H9 (cell line): ENCODE data around the gene BDH1. TPM values are rescaled to one million over a fixed set of nuclear protein-coding genes. Genes with fewer than 3 reads are reported as not detected.
"Not testable (repeated sequence)": the region's sequence is repeated elsewhere in the genome, so short reads cannot be mapped to it uniquely, and the experiment has no call there.

Experiments
- DNase-seq: peaks from one replicate; pipeline ENCODE4 v3.0.0-alpha.2; 2017
- H2AFZ ChIP-seq: one replicate; pipeline ENCODE4 v1.6.1; 2013; ENCODE audit warnings: mild to moderate bottlenecking, low read length, control low read depth, moderate library complexity
- H2AK5ac ChIP-seq: 2 replicates; pipeline ENCODE4 v1.6.1; 2013; ENCODE audit warnings: low read length, control low read depth, mixed read lengths; ENCODE audit not compliant: insufficient read length
- H2BK120ac ChIP-seq: one replicate; pipeline ENCODE4 v1.6.1; 2013; ENCODE audit warnings: low read depth, mild to moderate bottlenecking, low read length, control low read depth, inconsistent platforms; ENCODE audit not compliant: poor library complexity, severe bottlenecking
- H2BK12ac ChIP-seq: 2 replicates; pipeline ENCODE4 v1.6.1; 2013; ENCODE audit warnings: low read length, control low read depth, mixed read lengths, low read depth; ENCODE audit not compliant: insufficient read length
- H2BK15ac ChIP-seq: 2 replicates; pipeline ENCODE4 v1.6.1; 2013; ENCODE audit warnings: low read depth, low read length, control low read depth
- H2BK20ac ChIP-seq: one replicate; pipeline ENCODE4 v1.6.1; 2013; ENCODE audit warnings: low read depth, mild to moderate bottlenecking, low read length, control low read depth, inconsistent platforms; ENCODE audit not compliant: poor library complexity, severe bottlenecking
- H2BK5ac ChIP-seq: 2 replicates; pipeline ENCODE4 v1.6.1; 2013; ENCODE audit warnings: low read length, control low read depth, mixed read lengths; ENCODE audit not compliant: insufficient read length
- H3K14ac ChIP-seq: 2 replicates; pipeline ENCODE4 v1.6.1; 2013; ENCODE audit warnings: low read length, control low read depth; ENCODE audit not compliant: insufficient read depth
- H3K18ac ChIP-seq: 2 replicates; pipeline ENCODE4 v1.6.1; 2013; ENCODE audit warnings: low read depth, mild to moderate bottlenecking, mixed read lengths, low read length, control low read depth; ENCODE audit not compliant: insufficient read length
- H3K23ac ChIP-seq: 2 replicates; pipeline ENCODE4 v1.6.1; 2013; ENCODE audit warnings: low read length, control low read depth, mixed read lengths, low read depth; ENCODE audit not compliant: insufficient read length
- H3K23me2 ChIP-seq: 2 replicates; pipeline ENCODE4 v1.6.1; 2013; ENCODE audit warnings: low read depth, mild to moderate bottlenecking, mixed read lengths, low read length, control low read depth; ENCODE audit not compliant: insufficient read length, poor library complexity, severe bottlenecking
- H3K27ac ChIP-seq: 2 replicates; pipeline ENCODE4 v1.5.1; 2013; ENCODE audit warnings: low read length, control low read depth, mixed read lengths, low read depth; ENCODE audit not compliant: insufficient read length
- H3K27me3 ChIP-seq: 2 replicates; pipeline ENCODE4 v1.6.1; 2013; ENCODE audit warnings: low read length, control low read depth, inconsistent platforms; ENCODE audit not compliant: insufficient read depth
- H3K4ac ChIP-seq: 2 replicates; pipeline ENCODE4 v1.6.1; 2013; ENCODE audit warnings: low read depth, mild to moderate bottlenecking, control low read depth, inconsistent platforms, low read length, moderate library complexity
- H3K4me1 ChIP-seq: 2 replicates; pipeline ENCODE4 v1.6.1; 2013; ENCODE audit warnings: low read length, control low read depth, inconsistent platforms; ENCODE audit not compliant: insufficient read depth
- H3K4me2 ChIP-seq: 2 replicates; pipeline ENCODE4 v1.6.1; 2013; ENCODE audit warnings: low read length, control low read depth, mixed read lengths; ENCODE audit not compliant: insufficient read length, insufficient read depth
- H3K56ac ChIP-seq: 2 replicates; pipeline ENCODE4 v1.6.1; 2013; ENCODE audit warnings: low read depth, mild to moderate bottlenecking, mixed read lengths, low read length, control low read depth; ENCODE audit not compliant: insufficient read length
- H3K79me1 ChIP-seq: 2 replicates; pipeline ENCODE4 v1.6.1; 2013; ENCODE audit warnings: low read depth, mild to moderate bottlenecking, moderate library complexity, low read length, control low read depth, inconsistent platforms; ENCODE audit not compliant: insufficient read depth, poor library complexity, severe bottlenecking
- H3K79me2 ChIP-seq: 2 replicates; pipeline ENCODE4 v1.6.1; 2013; ENCODE audit warnings: low read length, control low read depth, inconsistent platforms; ENCODE audit not compliant: insufficient read depth
- H3K9ac ChIP-seq: 2 replicates; pipeline ENCODE4 v1.6.1; 2013; ENCODE audit warnings: low read length, control low read depth, mixed read lengths; ENCODE audit not compliant: insufficient read length; ENCODE audit errors: extremely low read depth
- H3K9me3 ChIP-seq: one replicate; pipeline ENCODE4 v1.6.1; 2013; ENCODE audit warnings: low read depth, low read length, inconsistent platforms; ENCODE audit not compliant: control insufficient read depth
- H3T11ph ChIP-seq: one replicate; pipeline ENCODE4 v1.6.1; 2013; ENCODE audit warnings: mild to moderate bottlenecking, low read length, control low read depth, inconsistent platforms
- H4K20me1 ChIP-seq: one replicate; pipeline ENCODE4 v1.6.1; 2013; ENCODE audit not compliant: control insufficient read depth, insufficient read length, insufficient read depth
- H4K5ac ChIP-seq: 2 replicates; pipeline ENCODE4 v1.6.1; 2013; ENCODE audit warnings: low read depth, mild to moderate bottlenecking, mixed read lengths, low read length, control low read depth; ENCODE audit not compliant: insufficient read length
- H4K8ac ChIP-seq: replicated peaks from 2 replicates; pipeline ENCODE4 v1.6.1; 2013; ENCODE audit warnings: low read length, control low read depth, mixed read lengths, low read depth; ENCODE audit not compliant: insufficient read length
- H4K91ac ChIP-seq: 2 replicates; pipeline ENCODE4 v1.6.1; 2013; ENCODE audit warnings: low read depth, mild to moderate bottlenecking, moderate library complexity, mixed read lengths, low read length, control low read depth; ENCODE audit not compliant: insufficient read length
- H3K27ac Mint-ChIP-seq, 3 experiments: 2 replicates in 2 of 3; 3 replicates in 1 of 3; pipeline ENCODE4 v1.8.0; 2020 to 2021; ENCODE audit warnings: mixed read lengths in 3 of 3, mild to moderate bottlenecking in 1 of 3, moderate library complexity in 1 of 3
- H3K27me3 Mint-ChIP-seq: 2 replicates; pipeline ENCODE4 v1.8.0; 2021; ENCODE audit warnings: low read depth, mild to moderate bottlenecking, moderate library complexity, mixed read lengths
- H3K36me3 Mint-ChIP-seq, 3 experiments: 2 replicates in 2 of 3; 3 replicates in 1 of 3; pipeline ENCODE4 v1.8.0; 2020 to 2021; ENCODE audit warnings: low read depth in 3 of 3, mixed read lengths in 3 of 3; ENCODE audit not compliant: insufficient read depth in 1 of 3
- H3K4me1 Mint-ChIP-seq, 2 experiments: 2 replicates each; pipeline ENCODE4 v1.8.0; 2020; ENCODE audit warnings: mixed read lengths in 2 of 2
- H3K4me3 Mint-ChIP-seq, 2 experiments: 2 replicates in 1 of 2; 3 replicates in 1 of 2; pipeline ENCODE4 v1.8.0; 2020 to 2021; ENCODE audit warnings: mild to moderate bottlenecking in 2 of 2, mixed read lengths in 2 of 2, moderate library complexity in 1 of 2
- H3K9me3 Mint-ChIP-seq, 2 experiments: 2 replicates in 1 of 2; 3 replicates in 1 of 2; pipeline ENCODE4 v1.8.0; 2020; ENCODE audit warnings: mild to moderate bottlenecking in 2 of 2, mixed read lengths in 2 of 2, moderate library complexity in 1 of 2
- WGBS: extraction: QIAGEN DNeasy Blood & Tissue Kit; methylation state at CpG from one replicate; pipeline ENCODE4 v1.1.7; 2013; ENCODE audit warnings: missing lambda C conversion rate, low lambda C conversion rate, mixed read lengths; ENCODE audit not compliant: insufficient read length; ENCODE audit errors: extremely low coverage; 5-methylcytosine and 5-hydroxymethylcytosine counted together
- total RNA-seq: library from RNA; stranded (reverse); gene quantifications from 2 replicates; pipeline ENCODE4 v1.2.1, GENCODE V29; 2021
- TF ChIP-seq, protein P1 (sequence below): fragments of 200-600 bp; sonication (generic); conservative IDR thresholded peaks from 3 replicates; pipeline ENCODE4 v1.8.0; 2021; ENCODE audit warnings: antibody characterized with exemption, mild to moderate bottlenecking

BDH1 gene
- total RNA-seq, 1 experiment from 2014 or later: 23.8 TPM

DNA sequence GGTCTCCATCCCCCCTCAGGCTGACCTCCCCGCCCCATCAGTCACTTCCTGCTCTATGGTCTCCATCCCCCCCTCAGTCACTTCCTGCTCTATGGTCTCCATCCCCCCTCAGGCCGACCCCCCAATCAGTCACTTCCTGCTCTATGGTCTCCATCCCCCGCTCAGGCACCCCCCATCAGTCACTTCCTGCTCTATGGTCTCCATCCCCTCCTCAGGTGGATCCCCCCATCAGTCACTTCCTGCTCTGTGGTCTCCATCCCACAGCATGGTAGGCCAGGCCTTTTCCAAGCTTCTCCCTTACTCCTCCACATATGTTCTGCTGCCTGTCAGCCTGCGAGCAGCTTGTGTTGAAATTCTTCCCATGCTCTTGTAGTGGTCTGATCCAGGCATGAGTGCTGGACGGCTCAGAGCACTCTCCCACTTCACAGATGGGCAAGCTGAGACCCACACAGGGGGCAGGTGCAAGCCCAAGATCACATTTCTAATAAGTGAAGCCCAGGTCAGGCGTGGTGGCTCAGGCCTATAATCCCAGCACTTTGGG is 36.8 kb downstream of the BDH1 start:
- Histone ChIP-seq H3K4ac (no peak overlapping the region), H4K5ac (no peak overlapping the region), H3K14ac (no peak overlapping the region), H3K23me2 (no peaks in the 10 kb centered on the region), H2BK5ac (no peak overlapping the region), H3K27ac (no peak overlapping the region), H2AFZ (no peak overlapping the region), H3K9me3 (no peaks in the 10 kb centered on the region), H2BK12ac (no peak overlapping the region), H3K79me2 (no peaks in the 10 kb centered on the region), H4K91ac (no peak overlapping the region), H3K79me1 (no peaks in the 10 kb centered on the region), H3K9ac (no peak overlapping the region), H4K8ac (no peak overlapping the region), H2BK120ac (no peak overlapping the region), H4K20me1 (no peaks in the 10 kb centered on the region), H3K18ac (no peak overlapping the region), H3K27me3 (no peaks in the 10 kb centered on the region), H3K56ac (no peak overlapping the region), H2AK5ac (no peak overlapping the region), H2BK15ac (no peak overlapping the region), H3K23ac (no peak overlapping the region), H3K4me2 (no peak overlapping the region), H2BK20ac (no peak overlapping the region), H3T11ph (no peak overlapping the region), H3K4me1 (no peaks in the 10 kb centered on the region; the same call in 1 of the 2 replicates)
- peaks cover 29 to 47% of the 10 kb centered on the region in 2 experiments for H3K4me1 Mint-ChIP-seq
- TF ChIP-seq, protein P1, sequence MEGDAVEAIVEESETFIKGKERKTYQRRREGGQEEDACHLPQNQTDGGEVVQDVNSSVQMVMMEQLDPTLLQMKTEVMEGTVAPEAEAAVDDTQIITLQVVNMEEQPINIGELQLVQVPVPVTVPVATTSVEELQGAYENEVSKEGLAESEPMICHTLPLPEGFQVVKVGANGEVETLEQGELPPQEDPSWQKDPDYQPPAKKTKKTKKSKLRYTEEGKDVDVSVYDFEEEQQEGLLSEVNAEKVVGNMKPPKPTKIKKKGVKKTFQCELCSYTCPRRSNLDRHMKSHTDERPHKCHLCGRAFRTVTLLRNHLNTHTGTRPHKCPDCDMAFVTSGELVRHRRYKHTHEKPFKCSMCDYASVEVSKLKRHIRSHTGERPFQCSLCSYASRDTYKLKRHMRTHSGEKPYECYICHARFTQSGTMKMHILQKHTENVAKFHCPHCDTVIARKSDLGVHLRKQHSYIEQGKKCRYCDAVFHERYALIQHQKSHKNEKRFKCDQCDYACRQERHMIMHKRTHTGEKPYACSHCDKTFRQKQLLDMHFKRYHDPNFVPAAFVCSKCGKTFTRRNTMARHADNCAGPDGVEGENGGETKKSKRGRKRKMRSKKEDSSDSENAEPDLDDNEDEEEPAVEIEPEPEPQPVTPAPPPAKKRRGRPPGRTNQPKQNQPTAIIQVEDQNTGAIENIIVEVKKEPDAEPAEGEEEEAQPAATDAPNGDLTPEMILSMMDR: no peak
- DNase-seq: no peak
- 0 out of 5 replicates have a peak overlapping the region, but pooled peaks of 1 of the 2 experiments have one; percentile 6 for H3K4me3 Mint-ChIP-seq
- H3K27ac Mint-ChIP-seq: peak overlapping the region in 1 of 3 experiments; percentile 56; a peak in 1 of 7 replicates
- WGBS: no CpG with 5 or more reads among the region's 6 CpGs
- H3K36me3 Mint-ChIP-seq: peaks cover 0 to 17% (median 2%) of the 10 kb centered on the region in 3 experiments; a peak in 4 of 7 replicates
- H3K9me3 Mint-ChIP-seq: no peaks in the 10 kb centered on the region
- no peaks in the 10 kb centered on the region for H3K27me3 Mint-ChIP-seq

GRCh38 chr3:197517922-197518683 is 37.7 kb downstream of the BDH1 start:
- H3K18ac ChIP-seq, H2AK5ac ChIP-seq, H3K4me2 ChIP-seq, H3K23me2 ChIP-seq, H3K23ac ChIP-seq, H2BK5ac ChIP-seq, H3K4me3 Mint-ChIP-seq, H4K91ac ChIP-seq, H3K27me3 ChIP-seq, H3K9me3 Mint-ChIP-seq, H2AFZ ChIP-seq, H3K4me1 ChIP-seq, H2BK20ac ChIP-seq, H3K79me1 ChIP-seq, H4K8ac ChIP-seq, H3K56ac ChIP-seq, H3K4ac ChIP-seq, H2BK15ac ChIP-seq, H3K9ac ChIP-seq, H3K9me3 ChIP-seq, H3K27me3 Mint-ChIP-seq, H2BK12ac ChIP-seq, H3K27ac ChIP-seq, H3K79me2 ChIP-seq, H3K14ac ChIP-seq, H4K5ac ChIP-seq, H4K20me1 ChIP-seq, H2BK120ac ChIP-seq, DNase-seq, H3T11ph ChIP-seq: not testable (repeated sequence)
- Mint-ChIP-seq H3K36me3 (peaks cover 0 to 20% (median 5%) of the 10 kb centered on the region in 3 experiments; a peak in 4 of 7 replicates), H3K27ac (peak overlapping the region in 1 of 3 experiments; percentile 48; a peak in 1 of 7 replicates), H3K4me1 (peaks cover 29 to 52% of the 10 kb centered on the region in 2 experiments)
- WGBS: no CpG with 5 or more reads among the region's 10 CpGs
